K562 (cell line): Measurements from ENCODE around the gene ADAM33. TPM values are rescaled to one million over a fixed set of nuclear protein-coding genes. Genes with fewer than 3 reads are reported as not detected.

Source experiments
- ATAC-seq: fragments of 200-7000 bp; cut with Tn5 transposase; 3 replicates; pipeline ENCODE4 v1.9.1; 2020; ENCODE audit warnings: moderate library complexity
- BruUV-seq: library from RNA; stranded (reverse); fragments of 400-500 nt; replicated peaks from 2 replicates; lab custom pipeline; 2021; lab: Mats Ljungman, UMichigan
- CTCF ChIA-PET: fragments of 300-600 bp; formaldehyde crosslinking; extraction: SDS; loops from one replicate; lab custom pipeline; 2021; ENCODE audit warnings: low intra/inter-chr PET ratio; lab: Yijun Ruan, JAX
- POLR2A ChIA-PET: fragments of 300-600, 350-650 bp; sonication (Branson Sonifier 250); formaldehyde crosslinking; extraction: SDS; loops from one replicate; lab custom pipeline; 2021; ENCODE audit warnings: antibody characterized with exemption, inconsistent platforms; lab: Yijun Ruan, JAX
- DNase-seq, 4 experiments: peaks; one replicate each; pipeline versions ENCODE4 v3.0.0 to v3.0.0-alpha.2; 2011 to 2018; ENCODE audit warnings: low spot score in 3 of 4, mixed read lengths in 3 of 4; ENCODE audit errors: extremely low read depth in 1 of 4
- FAIRE-seq: peaks from 2 replicates; lab custom pipeline; 2011; peaks lifted over from hg19 to GRCh38; lab: Jason Lieb, UNC
- H2AFZ ChIP-seq: 2 replicates; pipeline ENCODE4 v1.6.0; 2011; ENCODE audit warnings: low read depth, low read length, control low read depth, inconsistent platforms
- H3K27ac ChIP-seq: fragments of 200-600 bp; 3 replicates; pipeline ENCODE4 v1.8.0; 2011; ENCODE audit warnings: low read depth, mild to moderate bottlenecking, control low read depth, inconsistent platforms, low read length, moderate library complexity, mixed read lengths; ENCODE audit errors: extremely low read depth
- H3K27me3 ChIP-seq, 2 experiments: fragments of 300-600 bp in 1 of 2; 2 replicates in 1 of 2; 3 replicates in 1 of 2; pipeline versions ENCODE4 v1.6.0 to v1.8.0; 2011; ENCODE audit warnings: inconsistent platforms in 2 of 2, low read length in 2 of 2, mild to moderate bottlenecking in 1 of 2, mixed read lengths in 1 of 2, moderate library complexity in 1 of 2; ENCODE audit not compliant: control insufficient read depth in 2 of 2, insufficient read depth in 2 of 2
- H3K36me3 ChIP-seq: fragments of 300-600 bp; 3 replicates; pipeline ENCODE4 v1.8.0; 2011; ENCODE audit warnings: mild to moderate bottlenecking, low read length, inconsistent platforms; ENCODE audit not compliant: control insufficient read depth, insufficient read depth
- H3K4me1 ChIP-seq, 2 experiments: fragments of 200-600 bp in 1 of 2; replicated peaks in 1 of 2; 2 replicates in 1 of 2; 3 replicates in 1 of 2; pipeline versions ENCODE4 v1.5.1 to v1.8.0; 2011; ENCODE audit warnings: inconsistent platforms in 2 of 2, low read length in 2 of 2, mild to moderate bottlenecking in 1 of 2, mixed read lengths in 1 of 2, moderate library complexity in 1 of 2; ENCODE audit not compliant: control insufficient read depth in 2 of 2, insufficient read depth in 2 of 2
- H3K4me2 ChIP-seq: 2 replicates; pipeline ENCODE4 v1.6.1; 2011; ENCODE audit warnings: low read length, control low read depth, inconsistent platforms, mixed read lengths; ENCODE audit not compliant: insufficient read depth
- H3K4me3 ChIP-seq: fragments of 200-600 bp; sonication (generic), shearing (Covaris generic); 2 replicates; pipeline ENCODE4 v1.5.1; 2016; ENCODE audit warnings: control low read depth, inconsistent platforms
- H3K79me2 ChIP-seq: fragments of 200-600 bp; 3 replicates; pipeline ENCODE4 v1.8.0; 2011; ENCODE audit warnings: low read length, inconsistent platforms; ENCODE audit not compliant: control insufficient read depth, insufficient read depth
- H3K9ac ChIP-seq, 2 experiments: 2 replicates each; pipeline versions ENCODE4 v1.6.0 to v1.6.1; 2011; ENCODE audit warnings: low read depth in 2 of 2, low read length in 2 of 2, control low read depth in 1 of 2, inconsistent platforms in 1 of 2, mild to moderate bottlenecking in 1 of 2, mixed read lengths in 1 of 2; ENCODE audit not compliant: insufficient read depth in 1 of 2
- H3K9me1 ChIP-seq: one replicate; pipeline ENCODE4 v1.6.0; 2011; ENCODE audit warnings: inconsistent platforms, mild to moderate bottlenecking, low read length, moderate library complexity; ENCODE audit not compliant: control insufficient read depth, insufficient read depth
- H3K9me3 ChIP-seq: replicated peaks from 2 replicates; pipeline ENCODE4 v1.5.1; 2011; ENCODE audit warnings: low read depth, low read length, inconsistent platforms; ENCODE audit not compliant: control insufficient read depth, insufficient read depth
- H4K20me1 ChIP-seq: replicated peaks from 2 replicates; pipeline ENCODE4 v1.6.1; 2011; ENCODE audit warnings: low read length, inconsistent platforms, mixed read lengths; ENCODE audit not compliant: control insufficient read depth, insufficient read depth
- CBFA2T2 ChIP-seq: fragments of 450-650 bp; conservative IDR thresholded peaks from 2 replicates; pipeline ENCODE4 v1.6.1; 2017; ENCODE audit warnings: mild to moderate bottlenecking
- CREB1 ChIP-seq, 2 experiments: sonication (generic) in 1 of 2; formaldehyde crosslinking in 1 of 2; IDR thresholded peaks; 2 replicates each; pipeline versions ENCODE4 v1.6.1 to v1.8.0; 2012 to 2022; ENCODE audit warnings: inconsistent platforms in 1 of 2, mild to moderate bottlenecking in 1 of 2, missing genetic modification reagents in 1 of 2, moderate library complexity in 1 of 2
- DEAF1 ChIP-seq: fragments of 450-650 bp; formaldehyde crosslinking; IDR thresholded peaks from 2 replicates; pipeline ENCODE4 v1.4.0; 2020; ENCODE audit warnings: mild to moderate bottlenecking, moderate library complexity
- HDAC8 ChIP-seq: fragments of 450-650 bp; IDR thresholded peaks from 2 replicates; pipeline ENCODE4 v1.6.1; 2016; ENCODE audit warnings: mild to moderate bottlenecking, missing genetic modification characterization, moderate library complexity, missing compliant biosample characterization
- HMBOX1 ChIP-seq: sonication (generic); IDR thresholded peaks from 2 replicates; pipeline ENCODE4 v1.6.1; 2016
- HMG20B ChIP-seq: fragments of 250-450 bp; sonication (Bioruptor Pico); IDR thresholded peaks from 2 replicates; pipeline ENCODE4 v1.5.0; 2021; ENCODE audit warnings: mild to moderate bottlenecking
- MLX ChIP-seq, 2 experiments: fragments of 450-650 bp in 1 of 2; sonication (generic) in 1 of 2; formaldehyde crosslinking; conservative IDR thresholded peaks; 2 replicates each; pipeline versions ENCODE4 v1.4.0 to v1.8.1; 2020 to 2022; ENCODE audit warnings: mild to moderate bottlenecking in 1 of 2, missing genetic modification reagents in 1 of 2
- SNRNP70 ChIP-seq: fragments of 200-400 bp; formaldehyde crosslinking; optimal IDR thresholded peaks from 2 replicates; pipeline ENCODE3; 2017; ENCODE audit warnings: low read depth, low read length
- SRF ChIP-seq, 2 experiments: fragments of 250-450, 450-650 bp in 1 of 2; sonication (Bioruptor Pico) in 1 of 2; sonication (generic) in 1 of 2; formaldehyde crosslinking; IDR thresholded peaks; 2 replicates each; pipeline versions ENCODE4 v1.5.0 to v1.5.1; 2020 to 2022; ENCODE audit warnings: mild to moderate bottlenecking in 1 of 2, missing genetic modification reagents in 1 of 2
- ZNF140 ChIP-seq: fragments of 250-450 bp; sonication (Bioruptor Pico); IDR thresholded peaks from 2 replicates; pipeline ENCODE4 v1.8.0; 2021; ENCODE audit warnings: moderate library complexity, mild to moderate bottlenecking, inconsistent platforms
- ZNF589 ChIP-seq: fragments of 200-800 bp; sonication (Bioruptor generic); IDR thresholded peaks from 2 replicates; pipeline ENCODE4 v1.6.1; 2016; ENCODE audit warnings: low read depth, missing genetic modification characterization, missing compliant biosample characterization
- ZNF740 ChIP-seq, 3 experiments: fragments of 200-800 bp in 1 of 3; sonication (Bioruptor generic) in 1 of 3; sonication (generic) in 1 of 3; formaldehyde crosslinking in 1 of 3; IDR thresholded peaks; 2 replicates each; pipeline versions ENCODE4 v1.6.1 to v1.8.0; 2016 to 2022; ENCODE audit warnings: mild to moderate bottlenecking in 2 of 3, missing compliant biosample characterization in 2 of 3, missing genetic modification characterization in 2 of 3, missing genetic modification reagents in 1 of 3
- WGBS: fragments of 100-300 bp; shearing (Covaris generic); methylation state at CpG from one replicate; pipeline ENCODE4 v1.1.6; 2016; ENCODE audit warnings: low coverage, mixed read lengths; ENCODE audit not compliant: insufficient coverage; ENCODE audit errors: missing lambda C conversion rate; 5-methylcytosine and 5-hydroxymethylcytosine counted together
- in situ Hi-C: fragments of 300-500 bp; cut with MboI; formaldehyde crosslinking; loops from 4 replicates; pipeline ENCODE4 v1.15.0; 2018; ENCODE audit warnings: inconsistent platforms, mixed read lengths
- intact Hi-C: fragments of 100-400 bp; cut with micrococcal nuclease; formaldehyde crosslinking; loops from 2 replicates; pipeline ENCODE4 v1.14.2; 2022
- polyA plus RNA-seq, 8 experiments: library from polyadenylated mRNA; depleted of rRNA in 4 of 8; stranded (reverse) in 5 of 8; unstranded in 3 of 8; fragments of >200 nt; fragmentation: Nextera tagmentation in 2 of 8; fragmentation: Illumina TruSeq in 1 of 8; extraction: Ambion mirVana in 2 of 8; extraction: Trizol in 1 of 8; gene quantifications; 2 replicates each; pipeline versions ENCODE4 v1.2.1 to v1.2.3, GENCODE V29; 2011 to 2014; ENCODE audit warnings: inconsistent platforms in 1 of 8, missing spikeins in 1 of 8
- total RNA-seq, 7 experiments: library from RNA; depleted of rRNA in 6 of 7; stranded (reverse); fragments of >200 nt in 6 of 7; fragmentation: Illumina TruSeq in 2 of 7; extraction: Trizol in 2 of 7; gene quantifications; 2 replicates each; pipeline versions ENCODE4 v1.2.1 to v1.2.3, GENCODE V29; 2011 to 2021; ENCODE audit warnings: low replicate concordance in 1 of 7

The ADAM33 gene
- total and polyA plus RNA-seq, 9 of the 15 experiments (the other 6 are each of a cell fraction or from before 2014, with no cell fraction given) = not detected

- no peaks in the 10 kb centered on the region for H3K9me3 ChIP-seq
- no peak overlapping the region for H3K4me2 ChIP-seq
- H3K9me1 ChIP-seq = no peaks in the 10 kb centered on the region
- CTCF ChIA-PET = no interaction called here
- no peak for ATAC-seq
- no peak overlapping the region for H3K9ac ChIP-seq
- H3K79me2 ChIP-seq = no peaks in the 10 kb centered on the region
- POLR2A ChIA-PET = interaction anchor here (1.0 kb wide), 1 partner anchor 444 kb away, joined by 3 read pairs; no protein-coding TSS in a partner anchor
- 20% methylated on average over 4 of the region's 4 CpGs for WGBS
- DNase-seq = no peak
- no peaks in the 10 kb centered on the region for H3K36me3 ChIP-seq
- H3K4me3 ChIP-seq = no peak overlapping the region
- no peak overlapping the region for H3K27ac ChIP-seq
- TF ChIP-seq SNRNP70 = no peak
- TF ChIP-seq DEAF1 (CRISPR knock-in tag) = no peak
- TF ChIP-seq HMBOX1 = no peak
- TF ChIP-seq SRF (CRISPR knock-in tag; IDR thresholded peaks at IDR 0.05) = no peak
- no peak for TF ChIP-seq ZNF740 (CRISPR knock-in tag; IDR thresholded peaks at IDR 0.05)
- no peak for TF ChIP-seq ZNF740 (tag; IDR thresholded peaks at IDR 0.05)
- TF ChIP-seq CREB1 (IDR thresholded peaks at IDR 0.05) = no peak
- TF ChIP-seq CREB1 (CRISPR knock-in tag; IDR thresholded peaks at IDR 0.05) = no peak
- no peak for TF ChIP-seq HMG20B (CRISPR knock-in tag)
- no peak for TF ChIP-seq CBFA2T2
- TF ChIP-seq ZNF589 (CRISPR knock-in tag) = no peak
- TF ChIP-seq HDAC8 = no peak
- no peak for TF ChIP-seq MLX (CRISPR knock-in tag; conservative IDR thresholded peaks at IDR 0.05)
- no peak for TF ChIP-seq ZNF140 (CRISPR knock-in tag)
- H3K27me3 ChIP-seq = peaks cover 0 to 5% of the 10 kb centered on the region in 2 experiments; a peak in 1 of 5 replicates
- no TSS peak for BruUV-seq
- no peak for FAIRE-seq
- intact Hi-C loops (no loop called here), in situ Hi-C loops (no loop called here)
- H4K20me1 ChIP-seq = no peaks in the 10 kb centered on the region
- H3K4me1 ChIP-seq = peaks cover 0 to 3% of the 10 kb centered on the region in 2 experiments; a peak in 3 of 5 replicates
- no peak overlapping the region for H2AFZ ChIP-seq
Measured at GRCh38 chr20:3719046-3719445, 37.2 kb upstream of the ADAM33 start.
